Gastrocnemius medialis (tissue), 4 donors: ENCODE measurements around the gene ATP2A1. TPM values are rescaled to one million over a fixed set of nuclear protein-coding genes. Genes with fewer than 3 reads are reported as not detected.
"Not testable (repeated sequence)": the region's sequence is repeated elsewhere in the genome, so short reads cannot be mapped to it uniquely, and the experiment has no call there.

Source experiments
- ATAC-seq, 2 donors: fragments of 150-250 bp; one replicate each; pipeline ENCODE4 v1.9.1; 2016
- DNase-seq, 2 donors: peaks; one replicate each; pipeline ENCODE4 v3.0.0-alpha.2; 2019
- H3K27ac ChIP-seq, 4 donors: fragments of 200-600 bp; sonication (generic); 1 replicate in 1 of 4; 2 replicates in 3 of 4; pipeline ENCODE4 v1.5.1; 2016 to 2018; ENCODE audit warnings: mild to moderate bottlenecking in 2 of 4, moderate library complexity in 1 of 4
- H3K27me3 ChIP-seq, 3 donors: fragments of 200-600 bp; sonication (generic) in 2 of 3; 1 replicate in 1 of 3; 2 replicates in 2 of 3; pipeline versions ENCODE4 v1.5.1 to v1.6.0; 2016 to 2019; ENCODE audit warnings: mild to moderate bottlenecking in 1 of 3, moderate library complexity in 1 of 3
- H3K36me3 ChIP-seq, 2 donors: fragments of 200-600 bp; sonication (generic) in 1 of 2; one replicate each; pipeline ENCODE4 v1.5.1; 2017 to 2018
- H3K4me1 ChIP-seq, 2 donors: fragments of 200-600 bp; sonication (generic) in 1 of 2; one replicate each; pipeline ENCODE4 v1.5.1; 2016 to 2017; ENCODE audit warnings: mild to moderate bottlenecking in 2 of 2
- H3K4me3 ChIP-seq, 4 donors: fragments of 200-600 bp; sonication (generic) in 3 of 4; 1 replicate in 1 of 4; 2 replicates in 3 of 4; pipeline ENCODE4 v1.5.1; 2016 to 2019; ENCODE audit warnings: mild to moderate bottlenecking in 2 of 4
- H3K9me3 ChIP-seq, 3 donors: fragments of 200-600 bp; sonication (generic) in 2 of 3; 1 replicate in 1 of 3; 2 replicates in 2 of 3; pipeline ENCODE4 v1.5.1; 2016 to 2019
- CTCF ChIP-seq, 5 experiments: fragments of 450-650 bp in 3 of 5; fragments of 200-600 bp in 2 of 5; sonication (generic) in 2 of 5; IDR thresholded peaks in 4 of 5; conservative IDR thresholded peaks in 1 of 5; 1 replicate in 4 of 5; 2 replicates in 1 of 5; pipeline ENCODE4 v1.5.1; 2016 to 2019; ENCODE audit warnings: antibody characterized with exemption in 5 of 5, mild to moderate bottlenecking in 3 of 5, moderate library complexity in 3 of 5
- POLR2A ChIP-seq, 2 donors: fragments of 450-650 bp; IDR thresholded peaks; one replicate each; pipeline ENCODE4 v1.6.1; 2017; ENCODE audit warnings: antibody characterized with exemption in 2 of 2, mild to moderate bottlenecking in 2 of 2, moderate library complexity in 2 of 2
- in situ Hi-C, 4 donors: fragments of 200-750 bp; cut with MboI; loops; one replicate each; pipeline versions ENCODE4 v1.15.0 to v1.8.0; 2017; ENCODE audit warnings: low sequenced_read_pairs in 4 of 4
- intact Hi-C: fragments of 100-400 bp; cut with DNase I; formaldehyde crosslinking; loops from one replicate; pipeline ENCODE4 v1.15.1; 2023; ENCODE audit warnings: low total_unique reads
- total RNA-seq, 4 donors: library from RNA; depleted of rRNA; stranded (reverse); fragments of >200 nt; gene quantifications; one replicate each; pipeline versions ENCODE4 v1.1.0 to v1.2.3, GENCODE V29; 2016

ATP2A1 gene
- total RNA-seq, 4 donors from 2014 or later, result 380 to 909 (median 764) TPM

GRCh38 chr16:28867241-28867640 lies 11.0 kb upstream of the ATP2A1 start:
- in situ Hi-C loops (loop anchor here in 2 of 4 donors (10.0 kb wide), 1 partner anchor 78 kb away; no protein-coding TSS in a partner anchor), intact Hi-C loops (no loop called here)
- Histone ChIP-seq H3K36me3 (peaks cover 0 to 55% of the 10 kb centered on the region in 2 donors), H3K4me1 (peaks cover 13 to 16% of the 10 kb centered on the region in 2 donors), H3K9me3 (no peaks in the 10 kb centered on the region), H3K4me3 (no peak overlapping the region), H3K27ac (no peak overlapping the region), H3K27me3 (no peaks in the 10 kb centered on the region)
- TF ChIP-seq CTCF (IDR thresholded peaks at IDR 0.05 in 4 of 5, conservative IDR thresholded peaks at IDR 0.05 in 1 of 5), result no peak
- TF ChIP-seq POLR2A (IDR thresholded peaks at IDR 0.05), result no peak
- ATAC-seq (no peak), DNase-seq (no peak)

- H3K4me3 ChIP-seq, ATAC-seq, H3K9me3 ChIP-seq, DNase-seq, H3K27ac ChIP-seq, intact Hi-C loops, H3K27me3 ChIP-seq: not testable (repeated sequence)
- in situ Hi-C loops, result loop anchor here in 2 of 4 donors (10.0 kb wide), 1 partner anchor 77 kb away; no protein-coding TSS in a partner anchor
- Histone ChIP-seq H3K4me1 (peaks cover 13 to 15% of the 10 kb centered on the region in 2 donors), H3K36me3 (peaks cover 0 to 60% of the 10 kb centered on the region in 2 donors)
Observed at GRCh38 chr16:28867646-28868045, 10.6 kb upstream of the ATP2A1 start.

- no peak for DNase-seq
- no peak overlapping the region for H3K4me3 ChIP-seq
- no peak for TF ChIP-seq CTCF (IDR thresholded peaks at IDR 0.05 in 4 of 5, conservative IDR thresholded peaks at IDR 0.05 in 1 of 5)
- TF ChIP-seq POLR2A (IDR thresholded peaks at IDR 0.05), result no peak
- no peak overlapping the region for H3K27ac ChIP-seq
- no peak for ATAC-seq
- in situ Hi-C loops (loop anchor here in 2 of 4 donors (10.0 kb wide), 1 partner anchor 76 kb away; no protein-coding TSS in a partner anchor), intact Hi-C loops (no loop called here)
- H3K9me3 ChIP-seq, result no peaks in the 10 kb centered on the region
- peaks cover 0 to 66% of the 10 kb centered on the region in 2 donors for H3K36me3 ChIP-seq
- peaks cover 12 to 13% of the 10 kb centered on the region in 2 donors for H3K4me1 ChIP-seq
- H3K27me3 ChIP-seq, result no peaks in the 10 kb centered on the region
Observed at GRCh38 chr16:28869201-28869600, 9.1 kb upstream of the ATP2A1 start.

GRCh38 chr16:28872952-28873351 lies 5.3 kb upstream of the ATP2A1 start:
- Histone ChIP-seq H3K27ac (peak overlapping the region in 1 of 4 donors; percentile 90), H3K27me3 (no peaks in the 10 kb centered on the region), H3K4me3 (no peak overlapping the region), H3K9me3 (no peaks in the 10 kb centered on the region), H3K36me3 (peaks cover 0 to 51% of the 10 kb centered on the region in 2 donors), H3K4me1 (peaks cover 18 to 31% of the 10 kb centered on the region in 2 donors)
- intact Hi-C loops, result loop anchor here (10.0 kb wide), 1 partner anchor 338 kb away; the partner anchor contains the start of gene NUPR1
- no peak for TF ChIP-seq POLR2A (IDR thresholded peaks at IDR 0.05)
- TF ChIP-seq CTCF (IDR thresholded peaks at IDR 0.05 in 4 of 5, conservative IDR thresholded peaks at IDR 0.05 in 1 of 5), result no peak
- in situ Hi-C loops, result loop anchor here in 1 of 4 donors (10.0 kb wide), 1 partner anchor 72 kb away; no protein-coding TSS in a partner anchor
- DNase-seq (no peak), ATAC-seq (no peak)

- H3K27ac ChIP-seq, result peak overlapping the region in 3 of 4 donors; percentile 61 to 90 (median 90)
- in situ Hi-C loops, result loop anchor here in 1 of 4 donors (10.0 kb wide), 1 partner anchor 71 kb away; no protein-coding TSS in a partner anchor
- no peak for ATAC-seq
- peak; percentile 57 to 79 (median 73) for TF ChIP-seq CTCF (IDR thresholded peaks at IDR 0.05 in 4 of 5, conservative IDR thresholded peaks at IDR 0.05 in 1 of 5)
- TF ChIP-seq POLR2A (IDR thresholded peaks at IDR 0.05), result no peak
- peaks cover 0 to 44% of the 10 kb centered on the region in 2 donors for H3K36me3 ChIP-seq
- no peaks in the 10 kb centered on the region for H3K27me3 ChIP-seq
- no peak for DNase-seq
- peaks cover 22 to 38% of the 10 kb centered on the region in 2 donors for H3K4me1 ChIP-seq
- H3K4me3 ChIP-seq, result no peak overlapping the region
- no peaks in the 10 kb centered on the region for H3K9me3 ChIP-seq
- intact Hi-C loops, result loop anchor here (10.0 kb wide), 1 partner anchor 339 kb away; the partner anchor contains the start of gene NUPR1
Observed at GRCh38 chr16:28873543-28874201, 4.6 kb upstream of the ATP2A1 start.
